NB4 (cell line): Measurements from ENCODE around the gene DNASE1L3.

Source experiments
- POLR2A ChIP-seq: IDR thresholded peaks from 2 replicates; pipeline ENCODE4 v1.6.1; 2011; ENCODE audit warnings: mild to moderate bottlenecking; ENCODE audit not compliant: insufficient read length; ENCODE audit errors: extremely low read depth
- TF ChIP-seq, protein P1 (sequence below): IDR thresholded peaks from one replicate; pipeline ENCODE4 v1.5.1; 2012; ENCODE audit warnings: low read depth, low read length

DNA sequence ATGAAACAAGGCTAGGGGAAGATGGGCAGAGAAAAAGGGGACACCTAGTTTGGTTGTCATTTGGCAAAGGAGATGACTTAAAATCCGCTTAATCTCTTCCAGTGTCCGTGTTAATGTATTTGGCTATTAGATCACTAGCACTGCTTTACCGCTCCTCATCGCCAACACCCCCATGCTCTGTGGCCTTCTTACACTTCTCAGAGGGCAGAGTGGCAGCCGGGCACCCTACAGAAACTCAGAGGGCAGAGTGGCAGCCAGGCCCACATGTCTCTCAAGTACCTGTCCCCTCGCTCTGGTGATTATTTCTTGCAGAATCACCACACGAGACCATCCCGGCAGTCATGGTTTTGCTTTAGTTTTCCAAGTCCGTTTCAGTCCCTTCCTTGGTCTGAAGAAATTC lies 39.6 kb downstream of the DNASE1L3 start:
- TF ChIP-seq, protein P1, sequence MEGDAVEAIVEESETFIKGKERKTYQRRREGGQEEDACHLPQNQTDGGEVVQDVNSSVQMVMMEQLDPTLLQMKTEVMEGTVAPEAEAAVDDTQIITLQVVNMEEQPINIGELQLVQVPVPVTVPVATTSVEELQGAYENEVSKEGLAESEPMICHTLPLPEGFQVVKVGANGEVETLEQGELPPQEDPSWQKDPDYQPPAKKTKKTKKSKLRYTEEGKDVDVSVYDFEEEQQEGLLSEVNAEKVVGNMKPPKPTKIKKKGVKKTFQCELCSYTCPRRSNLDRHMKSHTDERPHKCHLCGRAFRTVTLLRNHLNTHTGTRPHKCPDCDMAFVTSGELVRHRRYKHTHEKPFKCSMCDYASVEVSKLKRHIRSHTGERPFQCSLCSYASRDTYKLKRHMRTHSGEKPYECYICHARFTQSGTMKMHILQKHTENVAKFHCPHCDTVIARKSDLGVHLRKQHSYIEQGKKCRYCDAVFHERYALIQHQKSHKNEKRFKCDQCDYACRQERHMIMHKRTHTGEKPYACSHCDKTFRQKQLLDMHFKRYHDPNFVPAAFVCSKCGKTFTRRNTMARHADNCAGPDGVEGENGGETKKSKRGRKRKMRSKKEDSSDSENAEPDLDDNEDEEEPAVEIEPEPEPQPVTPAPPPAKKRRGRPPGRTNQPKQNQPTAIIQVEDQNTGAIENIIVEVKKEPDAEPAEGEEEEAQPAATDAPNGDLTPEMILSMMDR: no peak
- TF ChIP-seq POLR2A: no peak
